ENCODE results near the gene TMA7.

TMA7 gene

DNA sequence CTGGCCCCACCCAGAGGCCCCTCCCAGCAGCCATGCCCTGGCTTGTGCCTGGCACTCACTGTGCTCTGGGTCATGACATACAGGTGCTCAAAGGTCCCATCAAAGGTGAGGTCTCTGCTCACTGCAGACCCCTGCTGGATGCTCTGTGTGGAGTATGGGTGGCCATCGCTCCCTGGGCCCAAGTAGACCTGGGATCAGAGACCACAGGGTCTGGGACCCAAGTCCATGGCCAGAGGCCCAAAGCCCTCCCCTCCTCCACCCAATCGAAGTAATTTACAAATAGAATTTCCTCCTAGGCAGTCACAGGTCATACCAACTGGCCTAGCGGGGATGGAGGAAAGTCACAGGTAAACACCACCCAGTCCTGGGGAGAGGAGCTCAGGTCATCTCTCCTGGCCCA is 17.8 kb upstream of the TMA7 start:
- DNase-seq (ENCODE audit: insufficient read length, low spot score), result no peak
- FAIRE-seq, result no peak

DNA sequence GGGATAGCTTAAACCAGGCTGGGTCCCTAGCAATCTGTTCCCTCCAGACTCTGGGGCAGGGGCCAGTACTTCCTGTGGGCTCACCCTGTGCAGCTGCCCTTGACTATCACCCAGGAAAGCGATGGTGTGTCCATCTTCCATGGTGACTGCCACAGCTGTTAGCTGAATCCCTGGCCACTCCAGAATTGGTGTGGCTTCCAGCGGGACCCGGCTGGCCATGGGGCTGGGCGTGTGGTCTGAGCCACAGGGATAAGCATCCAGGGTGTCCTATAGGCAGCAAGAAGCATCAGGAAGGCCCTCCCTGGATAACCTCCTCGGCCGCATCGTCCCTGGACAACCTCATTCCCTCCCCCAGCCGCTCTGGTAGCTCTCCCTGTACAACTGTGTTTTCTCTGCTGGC is 17.4 kb upstream of the TMA7 start:
- no peak for FAIRE-seq
- DNase-seq (ENCODE audit: insufficient read length, low spot score), result no peak

DNA sequence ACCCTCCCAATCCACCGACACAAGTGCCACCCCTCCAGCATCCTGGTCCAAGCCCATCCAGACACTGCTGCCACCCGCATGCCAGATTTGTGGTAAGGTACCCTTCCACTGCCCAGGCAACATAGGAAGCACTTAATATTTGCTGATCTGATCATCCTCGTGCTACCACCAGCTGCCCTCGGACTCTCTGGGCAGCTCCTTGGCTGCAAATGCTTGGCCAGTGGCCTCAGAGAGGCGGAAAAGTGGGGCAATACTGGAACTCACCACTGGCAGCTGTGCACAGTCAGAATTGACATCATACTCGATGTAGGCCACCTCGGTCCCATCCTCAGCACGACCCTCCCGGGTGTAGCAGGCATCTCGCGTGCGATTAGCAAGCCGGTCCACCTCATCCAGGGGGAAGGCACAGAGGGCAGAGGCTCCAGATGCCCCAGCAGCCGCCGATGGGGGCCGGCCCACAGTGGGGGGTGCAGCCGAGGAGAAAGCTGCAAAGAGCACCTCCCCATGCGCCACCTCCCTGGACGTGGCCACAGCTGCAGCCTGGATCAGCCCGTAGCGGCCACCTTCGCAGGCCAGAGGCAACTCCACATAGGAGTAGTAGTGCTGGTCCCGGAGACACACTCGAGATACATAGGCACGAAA is 16.7 kb upstream of the TMA7 start:
- FAIRE-seq, result no peak
- no peak for DNase-seq (ENCODE audit: insufficient read length, low spot score)

DNA sequence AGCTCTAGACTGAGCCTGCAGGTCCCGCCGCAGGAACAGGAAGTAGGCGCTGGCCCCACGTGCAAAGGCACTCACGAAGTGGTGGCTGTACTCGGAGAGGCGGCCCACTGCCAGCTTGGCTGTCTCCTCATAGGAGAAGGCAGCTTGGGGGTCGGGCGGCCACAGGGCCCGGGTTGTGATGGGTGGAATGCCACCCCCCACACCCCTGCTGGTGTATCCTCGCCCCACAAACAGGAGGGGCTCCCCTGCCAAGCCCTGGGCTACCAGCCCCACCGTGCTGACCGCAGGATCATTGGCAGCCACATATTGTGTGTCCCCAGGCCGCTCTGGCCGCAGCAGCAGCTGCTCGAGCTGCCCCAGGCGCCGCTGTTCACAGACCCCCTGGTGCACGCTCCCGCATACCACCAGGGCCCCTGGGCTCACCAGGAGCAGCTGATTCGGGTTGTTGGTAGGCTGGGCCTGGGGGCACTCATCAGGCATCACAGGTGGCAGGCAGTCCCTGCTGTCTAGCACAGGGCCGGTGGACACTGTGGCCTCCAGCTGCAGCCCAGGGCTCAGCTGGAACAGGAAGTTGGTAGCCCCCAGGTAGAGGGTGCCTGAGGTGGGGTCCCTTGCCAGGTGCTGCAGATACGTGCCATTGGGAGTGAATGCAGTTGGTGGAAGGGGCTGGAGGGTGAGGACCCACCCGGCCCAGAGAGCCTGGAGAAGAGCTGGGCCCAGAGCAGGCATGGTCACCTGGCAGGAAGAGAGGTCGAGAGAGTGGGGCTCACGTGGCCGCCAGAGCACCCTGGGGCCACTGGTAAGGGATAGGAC is 16.0 kb upstream of the TMA7 start:
- FAIRE-seq (no peak), DNase-seq (ENCODE audit: insufficient read length, low spot score) (no peak)

DNA sequence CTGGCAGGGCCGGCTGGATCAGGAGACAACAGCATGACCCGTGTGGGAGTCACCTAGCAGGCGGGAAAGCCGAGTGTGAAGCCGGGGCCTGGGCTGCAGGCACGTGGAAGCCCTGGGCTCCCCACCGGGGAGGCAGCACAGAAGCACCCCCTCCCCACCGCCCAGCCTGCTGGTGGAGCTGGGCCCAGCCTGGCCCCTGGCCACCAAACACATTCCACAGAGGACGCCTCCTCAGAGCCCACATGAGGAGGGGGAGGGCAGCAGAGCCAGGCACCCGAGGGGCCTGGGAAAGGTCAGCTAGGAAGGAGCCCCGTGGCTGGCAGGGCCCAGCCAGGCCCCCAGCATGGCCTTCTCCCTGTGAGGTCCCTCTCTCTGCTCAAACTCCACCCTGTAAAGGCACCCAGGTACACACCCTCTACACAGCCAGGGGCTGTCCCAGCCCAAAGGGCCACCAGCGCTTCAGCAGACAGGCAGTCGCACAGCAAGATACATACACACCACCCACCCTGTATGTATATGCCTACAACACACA is 14.7 kb upstream of the TMA7 start:
- DNase-seq (ENCODE audit: insufficient read length, low spot score) (no peak), FAIRE-seq (no peak)

DNA sequence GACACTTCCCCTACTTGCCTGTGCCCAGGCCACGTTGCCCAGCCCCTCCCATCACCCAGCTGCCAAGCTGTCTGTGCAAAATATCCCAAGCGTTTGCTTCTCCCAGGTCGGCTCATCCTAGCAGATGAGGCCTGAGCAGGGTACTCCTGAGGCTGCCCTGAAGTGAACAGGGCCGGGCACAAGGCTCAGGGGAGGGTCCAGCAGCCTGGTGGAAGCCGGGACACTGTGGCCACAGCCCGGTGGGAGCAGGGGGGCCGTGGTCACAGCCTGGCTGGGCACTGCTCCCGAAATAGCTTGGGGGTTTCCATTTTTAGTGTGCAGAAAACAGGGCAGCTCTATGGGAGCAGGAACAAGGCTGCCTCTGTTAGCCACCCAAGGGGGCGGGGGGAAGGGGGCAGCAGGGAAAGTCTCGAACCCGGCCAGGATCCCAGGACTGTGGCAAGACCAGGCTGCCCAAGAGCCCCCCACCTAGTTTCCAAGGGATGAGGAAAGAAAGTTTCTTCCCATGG is 13.6 kb upstream of the TMA7 start:
- DNase-seq (ENCODE audit: insufficient read length, low spot score) (no peak), FAIRE-seq (no peak)

DNA sequence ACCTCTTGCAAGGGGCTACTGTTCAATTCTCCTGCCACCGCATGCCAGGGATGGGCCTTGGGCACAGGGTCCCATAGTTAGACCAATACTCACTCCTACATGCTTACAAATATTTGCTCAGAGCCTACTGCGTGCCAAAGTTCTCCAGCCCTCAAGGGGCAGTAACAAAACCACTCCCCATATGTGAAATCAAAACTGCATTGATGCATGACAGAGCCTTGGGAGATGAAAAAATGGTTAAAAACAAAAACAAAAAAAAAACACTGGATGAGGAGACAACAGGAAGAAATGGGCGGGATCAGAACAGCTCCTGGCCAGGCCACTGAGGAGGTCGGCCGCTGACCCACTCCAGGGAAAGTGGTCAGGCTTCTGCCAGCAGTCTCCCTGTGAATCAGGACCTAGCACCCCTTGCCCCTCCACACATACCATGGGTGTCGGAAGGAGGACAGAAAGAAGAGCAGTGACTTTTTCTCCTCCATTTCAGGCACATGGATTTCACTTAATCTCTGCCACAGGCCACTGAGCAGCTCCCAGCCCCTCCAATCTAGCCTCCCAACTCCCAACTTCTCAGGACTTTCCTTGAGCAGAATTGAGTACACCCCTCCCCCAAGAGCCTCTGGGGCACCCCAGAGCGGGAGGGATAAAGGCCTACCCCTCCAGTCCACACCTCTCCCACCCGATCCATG is 13.0 kb upstream of the TMA7 start:
- FAIRE-seq, result no peak
- no peak for DNase-seq (ENCODE audit: insufficient read length, low spot score)

DNA sequence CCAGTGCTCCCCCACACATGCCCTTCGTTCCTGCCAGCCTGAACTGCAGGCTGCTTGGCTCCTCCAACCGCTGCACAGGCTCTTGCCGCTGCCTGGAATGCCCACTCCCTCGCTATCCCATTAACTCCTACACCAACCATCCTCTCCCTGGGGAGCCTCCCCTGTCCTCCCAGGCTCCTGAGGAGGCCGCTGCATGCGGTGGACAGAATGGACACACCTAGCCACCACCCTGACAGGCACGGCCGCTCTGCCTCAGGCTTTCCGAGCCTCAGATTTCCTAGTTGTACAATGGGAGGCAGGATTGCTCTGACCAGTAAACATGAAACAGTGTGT is 12.5 kb upstream of the TMA7 start:
- DNase-seq (ENCODE audit: insufficient read length, low spot score) (no peak), FAIRE-seq (peak; percentile 23)

DNA sequence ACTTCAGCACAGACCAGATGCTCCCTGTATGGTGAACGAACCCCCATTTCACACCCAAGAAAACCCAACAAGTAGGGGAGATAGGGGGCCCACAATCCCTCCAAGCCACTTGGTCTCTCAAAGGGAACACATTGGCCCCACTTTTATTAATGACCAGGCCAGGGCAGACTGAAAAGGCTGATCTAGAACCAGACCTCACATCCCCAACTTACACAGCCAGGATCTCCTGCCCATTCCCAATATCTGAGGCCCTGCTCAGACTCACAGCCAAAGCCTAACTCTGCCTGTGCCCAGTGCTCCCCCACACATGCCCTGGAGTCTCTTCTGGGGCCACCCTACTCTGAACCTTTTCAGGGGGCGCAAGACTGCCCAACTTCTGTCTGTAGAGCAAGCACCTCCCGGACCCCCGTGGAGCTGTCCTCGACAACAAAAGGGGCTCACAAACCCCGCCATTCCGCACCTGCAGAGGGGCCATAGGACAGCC is 11.9 kb upstream of the TMA7 start:
- DNase-seq (ENCODE audit: insufficient read length, low spot score) (no peak), FAIRE-seq (no peak)

DNA sequence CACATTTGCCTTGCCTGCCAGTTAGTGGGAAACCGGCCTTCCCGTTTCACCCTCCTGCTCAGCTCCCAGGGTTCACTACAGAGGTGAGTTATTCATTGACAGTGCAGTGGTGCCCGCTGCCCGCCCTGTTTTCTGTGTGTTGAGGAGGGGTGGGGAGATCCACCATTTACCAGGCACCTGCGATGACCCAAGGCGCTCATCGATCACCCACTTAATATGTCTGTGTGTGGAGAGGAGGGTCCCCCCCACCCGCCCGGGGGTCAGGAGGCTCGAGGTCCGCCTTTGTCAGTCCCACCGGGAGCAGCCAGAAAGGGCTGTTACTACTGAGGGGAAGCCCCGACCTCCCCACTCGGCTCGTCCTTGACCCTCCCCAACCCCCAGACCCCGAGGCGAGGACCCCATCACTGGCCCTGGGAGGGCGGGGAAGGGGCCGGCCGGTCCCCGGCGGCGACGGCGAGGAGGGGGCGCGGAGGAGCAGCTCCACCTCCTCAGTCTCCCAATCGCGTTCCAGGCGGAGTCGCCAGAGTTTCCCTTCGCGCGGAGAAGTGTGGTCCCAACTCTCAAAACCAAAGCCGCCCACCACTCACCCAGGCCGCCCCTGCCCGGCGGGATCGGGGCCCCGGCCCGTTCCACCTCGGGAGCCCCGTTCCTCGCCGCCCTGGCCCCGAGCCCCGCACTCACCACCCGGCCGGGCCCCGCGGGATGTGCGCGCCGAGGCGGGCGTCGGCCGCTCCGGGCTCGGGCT is 11.3 kb upstream of the TMA7 start:
- DNase-seq (ENCODE audit: insufficient read length, low spot score) (peak; percentile 34), FAIRE-seq (no peak)

DNA sequence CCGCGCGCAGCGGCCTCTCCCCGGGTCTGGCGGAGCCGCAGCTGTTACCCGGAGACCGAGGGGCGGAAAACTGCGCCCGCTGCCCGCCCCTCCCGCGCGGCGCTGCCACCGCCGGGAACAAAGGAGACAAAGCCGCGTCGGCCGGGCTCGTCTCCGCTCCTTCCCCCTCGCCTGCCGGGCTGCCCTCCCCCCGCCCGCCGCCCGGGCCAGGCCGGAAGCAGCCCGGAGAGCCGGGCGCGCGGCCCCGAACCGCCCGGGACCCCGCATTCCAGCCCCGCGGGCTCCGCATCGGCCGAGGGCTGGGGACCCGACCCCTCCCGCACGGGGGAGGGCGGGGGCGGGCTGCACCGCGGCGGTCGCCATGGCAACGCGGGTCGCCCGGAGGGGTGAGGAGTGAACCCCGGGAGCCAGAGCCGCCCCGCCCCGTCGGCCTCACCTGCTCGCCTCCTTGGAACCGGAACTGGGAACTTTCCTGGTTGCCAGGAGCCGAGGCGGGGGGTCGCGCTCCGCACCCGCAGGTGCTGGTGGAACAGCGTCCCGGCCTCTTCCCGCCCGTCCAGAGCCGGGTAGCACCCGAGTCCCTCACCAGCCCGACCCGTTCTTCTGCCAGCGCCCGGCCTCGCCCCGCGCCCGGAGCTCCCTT is 10.6 kb upstream of the TMA7 start:
- peak; percentile 47 for DNase-seq (ENCODE audit: insufficient read length, low spot score)
- peak; percentile 51 for FAIRE-seq

DNA sequence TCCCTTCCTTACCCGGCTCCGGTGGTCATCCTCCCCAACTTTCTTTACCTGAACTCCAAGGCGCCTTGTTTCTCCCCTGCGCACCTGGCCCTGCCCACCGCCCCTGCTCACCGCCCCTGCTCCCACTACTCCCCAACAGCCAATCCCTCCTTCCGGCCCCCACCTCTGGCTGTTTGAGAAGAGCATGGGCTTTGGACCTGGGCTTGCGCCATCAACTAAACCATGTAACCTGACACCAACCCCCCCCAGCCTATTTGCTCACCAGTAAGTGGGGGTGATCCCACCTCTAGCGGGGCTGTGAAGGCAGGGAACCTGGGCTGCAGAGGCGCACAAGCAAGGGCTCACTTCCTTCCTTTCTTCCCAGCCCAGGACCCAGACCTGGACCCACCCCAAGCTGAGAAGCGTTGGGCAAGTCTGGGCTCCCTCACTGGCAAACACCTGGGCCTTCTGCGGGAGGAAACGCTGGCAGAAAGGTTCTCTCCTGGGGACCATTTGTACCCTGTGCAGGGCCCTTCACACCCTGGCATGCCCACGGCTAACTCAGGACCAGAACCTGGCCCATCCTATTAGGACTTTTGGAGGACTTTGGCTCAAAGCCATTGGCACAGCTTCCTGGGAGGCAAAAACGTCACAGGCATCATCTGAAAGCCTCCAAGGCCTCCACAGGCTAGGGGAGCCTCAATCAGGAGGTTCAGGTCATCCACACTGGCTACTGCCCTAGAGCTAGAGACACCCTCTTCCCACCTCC is 9.9 kb upstream of the TMA7 start, which contains the start of gene PLXNB1:
Gene PLXNB1, minus strand, starts transcription at position 127 of the 748 bp plus-strand sequence. CDS start 5,475 bp downstream, outside the sequence.
- FAIRE-seq (peak; percentile 58), DNase-seq (ENCODE audit: insufficient read length, low spot score) (peak; percentile 69)

DNA sequence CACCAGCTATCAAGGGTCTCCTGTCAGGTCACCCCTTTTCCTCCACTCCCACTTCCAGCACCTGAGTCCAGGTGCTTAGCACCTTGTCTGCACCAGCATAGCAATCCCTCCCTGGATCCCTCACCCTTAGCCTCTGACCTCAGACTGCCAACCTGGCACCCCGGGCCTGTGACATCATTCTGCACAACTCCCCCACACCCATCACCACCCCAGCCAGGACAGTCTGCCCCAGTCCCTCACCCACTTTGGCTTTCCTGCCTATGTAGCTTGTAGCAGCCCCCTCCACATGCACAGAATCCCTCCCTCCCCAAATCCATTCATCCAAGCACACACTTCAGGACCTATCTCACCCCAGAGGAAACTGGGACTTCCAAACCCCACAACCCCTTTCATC is 9.4 kb upstream of the TMA7 start:
- DNase-seq (ENCODE audit: insufficient read length, low spot score) (no peak), FAIRE-seq (no peak)

DNA sequence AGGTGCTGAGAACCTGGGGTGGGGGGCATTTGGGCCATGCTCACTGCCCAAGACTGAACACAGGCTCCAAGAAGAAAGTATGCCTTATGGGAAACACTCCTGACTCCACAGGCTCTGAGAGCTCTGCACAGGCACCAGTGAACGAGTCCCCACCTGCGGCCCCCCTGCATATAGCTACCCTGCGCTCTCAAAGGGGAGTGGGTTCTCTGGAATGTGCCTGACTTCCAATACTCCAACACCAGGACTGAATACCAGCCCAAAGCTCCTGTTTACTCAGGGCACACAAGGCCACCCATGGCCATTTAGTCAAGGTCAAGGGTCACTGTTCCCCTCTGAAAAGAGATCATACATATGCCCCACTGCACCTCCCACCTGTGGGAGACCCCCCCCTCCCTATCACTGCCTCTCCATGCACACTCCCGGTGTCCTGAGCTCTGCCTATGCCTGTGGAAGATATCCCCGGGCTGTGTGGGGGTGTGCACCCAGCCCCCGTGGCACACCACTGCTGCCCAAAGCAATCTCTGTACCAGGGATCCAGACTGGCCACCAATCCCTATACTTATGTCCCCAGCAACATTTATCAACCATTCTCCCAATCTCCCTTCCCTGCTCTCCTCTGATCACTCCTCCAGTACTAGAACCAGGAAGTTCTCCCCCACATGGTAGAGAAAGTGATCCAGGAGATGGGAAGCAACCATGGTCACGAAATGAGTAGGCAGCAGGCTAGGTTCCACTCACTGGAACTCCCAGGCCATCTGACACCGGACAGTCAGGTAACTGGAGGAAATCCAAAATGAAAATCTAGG is 8.6 kb upstream of the TMA7 start:
- DNase-seq (ENCODE audit: insufficient read length, low spot score) (no peak), FAIRE-seq (no peak)

DNA sequence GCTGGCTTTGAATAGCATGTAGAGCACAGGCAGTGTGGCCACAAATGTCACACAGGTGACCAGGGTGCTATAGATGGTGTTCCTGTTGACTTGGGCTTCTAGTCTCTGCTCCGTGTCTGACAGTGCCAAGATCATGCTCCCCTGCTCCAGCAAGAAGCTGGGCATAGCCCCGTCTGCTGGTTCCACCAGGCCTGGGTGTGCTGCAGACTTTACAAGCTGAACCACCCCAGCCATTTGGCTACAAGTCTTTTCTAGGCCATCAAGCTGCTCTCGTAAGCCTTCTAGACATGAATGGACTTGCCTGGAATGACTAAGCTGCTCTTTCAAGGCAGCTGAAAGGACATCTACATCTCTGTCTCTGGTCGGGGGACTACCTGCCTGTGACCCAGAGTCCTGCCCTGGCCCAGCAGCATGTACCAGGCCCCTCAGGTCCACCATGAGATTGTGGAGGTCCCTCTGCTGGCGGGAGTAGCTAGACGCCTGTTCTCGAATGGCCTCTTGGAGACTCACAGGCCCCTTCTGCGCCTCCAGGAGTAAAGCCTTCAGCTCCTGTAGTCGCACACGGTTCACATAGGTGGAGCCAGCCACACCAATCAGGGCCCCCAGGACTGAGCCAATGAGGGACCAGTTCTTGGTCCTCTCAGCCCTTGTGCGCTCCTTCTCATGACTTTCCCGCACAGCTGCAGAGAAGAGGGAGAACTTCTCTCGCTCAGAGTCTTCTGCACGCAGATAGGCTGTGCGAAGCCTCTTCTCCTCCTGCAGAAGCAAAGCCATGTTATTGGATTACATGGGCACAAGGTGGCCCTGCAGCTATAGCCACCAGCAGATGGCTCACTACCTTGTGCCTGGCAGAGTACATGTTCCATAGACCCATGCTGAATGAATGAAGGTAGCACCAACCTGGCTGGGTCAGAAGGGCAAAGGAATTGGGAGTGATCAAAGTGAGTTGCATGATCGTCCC is 7.4 kb upstream of the TMA7 start:
- peak; percentile 38 for FAIRE-seq
- no peak for DNase-seq (ENCODE audit: insufficient read length, low spot score)

DNA sequence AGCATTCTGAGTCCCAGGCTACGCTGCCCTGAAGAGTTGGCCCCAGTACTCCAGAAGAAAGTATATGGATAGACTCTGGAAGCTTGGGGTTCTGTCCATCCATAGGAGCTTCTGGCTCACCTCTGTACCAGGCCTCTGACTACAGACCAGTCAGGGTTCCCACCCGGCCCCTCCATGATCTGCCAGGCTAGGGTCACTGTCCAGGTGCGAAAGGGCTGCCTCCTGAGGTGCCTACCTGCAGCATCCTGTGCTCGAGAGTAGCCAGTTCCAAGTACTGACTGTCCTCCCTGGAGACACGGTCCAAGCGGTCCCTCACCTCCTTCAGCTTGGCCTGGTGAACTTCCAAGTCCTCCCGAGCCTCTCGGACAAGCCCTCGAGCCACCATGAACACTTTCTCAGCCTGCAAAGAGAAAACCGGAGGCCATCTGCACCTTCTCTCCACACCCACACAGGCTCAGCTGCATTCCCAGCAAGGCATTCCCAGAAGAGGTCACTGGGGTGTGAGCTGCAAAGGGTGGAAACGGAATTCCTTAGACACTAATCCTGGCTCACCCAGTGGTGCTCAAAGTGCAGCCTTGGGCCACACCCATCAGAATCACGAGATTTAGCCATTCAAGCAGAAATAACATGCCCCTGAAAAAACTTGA is 6.5 kb upstream of the TMA7 start:
- DNase-seq (ENCODE audit: insufficient read length, low spot score), result no peak
- FAIRE-seq, result no peak
